GM12865 (cell line): Measurements from ENCODE around the gene NEIL3.

Experiments
- DNase-seq: peaks from one replicate; pipeline ENCODE4 v3.0.0; 2010; ENCODE audit warnings: low read depth
- H3K4me3 ChIP-seq: 2 replicates; pipeline ENCODE4 v1.5.1; 2011; ENCODE audit warnings: mild to moderate bottlenecking, low read depth, low read length, control low read depth
- CTCF ChIP-seq: IDR thresholded peaks from 2 replicates; pipeline ENCODE4 v1.5.1; 2011; ENCODE audit warnings: low read length, control low read depth, low read depth, inconsistent platforms; ENCODE audit not compliant: insufficient read depth; ENCODE audit errors: missing control alignments

NEIL3 gene

GRCh38 chr4:177323416-177323815, 13.7 kb downstream of the NEIL3 start:
- DNase-seq = no peak
- no peak for TF ChIP-seq CTCF
- H3K4me3 ChIP-seq = no peak overlapping the region

- no peak overlapping the region for H3K4me3 ChIP-seq
- no peak for DNase-seq
Measured at GRCh38 chr4:177332119-177332518, 22.4 kb downstream of the NEIL3 start.

GRCh38 chr4:177339477-177340374, 30.1 kb downstream of the NEIL3 start:
- peak; percentile 43 for DNase-seq
- TF ChIP-seq CTCF = peak; percentile 61
- H3K4me3 ChIP-seq = no peak overlapping the region

More at GRCh38 chr4:177332119-177332518, 22.4 kb downstream of the NEIL3 start:
- TF ChIP-seq CTCF = no peak

- no peak for DNase-seq
- H3K4me3 ChIP-seq = no peak overlapping the region
- TF ChIP-seq CTCF = no peak
Measured at GRCh38 chr4:177348348-177348747, 38.7 kb downstream of the NEIL3 start.

- DNase-seq = no peak
- no peak overlapping the region for H3K4me3 ChIP-seq
- TF ChIP-seq CTCF = no peak
Measured at GRCh38 chr4:177349191-177349590, 39.5 kb downstream of the NEIL3 start.

GRCh38 chr4:177351622-177352244, 42.1 kb downstream of the NEIL3 start:
- TF ChIP-seq CTCF = no peak
- DNase-seq = no peak
- H3K4me3 ChIP-seq = no peak overlapping the region
